OCI-LY3 (cell line): ENCODE data around the gene KIF22.
"Not testable (repeated sequence)": the region's sequence is repeated elsewhere in the genome, so short reads cannot be mapped to it uniquely, and the experiment has no call there.

ENCODE experiments used
- H2AFZ ChIP-seq: fragments of 200-600, 300-600 bp; shearing (Covaris generic); 2 replicates; pipeline ENCODE4 v1.6.0; 2014; ENCODE audit warnings: antibody characterized with exemption, low read depth, low read length
- H3K27ac ChIP-seq: fragments of 200-600, 300-600 bp; sonication (generic); 2 replicates; pipeline ENCODE4 v1.5.1; 2014; ENCODE audit warnings: mild to moderate bottlenecking, low read length, moderate library complexity, mixed read lengths
- H3K27me3 ChIP-seq: fragments of 200-600, 300-600 bp; sonication (generic); 2 replicates; pipeline ENCODE4 v1.6.1; 2014; ENCODE audit warnings: low read depth, low read length, mixed read lengths
- H3K36me3 ChIP-seq: fragments of 200-600, 300-600 bp; sonication (generic); replicated peaks from 2 replicates; pipeline ENCODE3; 2014; ENCODE audit warnings: low read depth, low read length, mixed read lengths
- H3K4me1 ChIP-seq: fragments of 300-600, 200-600 bp; sonication (generic); 2 replicates; pipeline ENCODE4 v1.6.1; 2014; ENCODE audit warnings: low read length, mixed read lengths
- H3K4me2 ChIP-seq: fragments of 200-600, 300-600 bp; sonication (generic); 2 replicates; pipeline ENCODE4 v1.6.1; 2014; ENCODE audit warnings: low read length, mixed read lengths
- H3K4me3 ChIP-seq: fragments of 300-600, 200-600 bp; sonication (generic); 2 replicates; pipeline ENCODE4 v1.5.1; 2014; ENCODE audit warnings: antibody characterized with exemption, mild to moderate bottlenecking, low read length, moderate library complexity
- H3K79me2 ChIP-seq: fragments of 300-600, 200-600 bp; shearing (Covaris generic); 2 replicates; pipeline ENCODE4 v1.6.1; 2014; ENCODE audit warnings: mild to moderate bottlenecking, low read length, mixed read lengths
- H3K9ac ChIP-seq: fragments of 300-600, 200-600 bp; shearing (Covaris generic); 2 replicates; pipeline ENCODE4 v1.6.0; 2014; ENCODE audit warnings: mild to moderate bottlenecking, low read length, moderate library complexity
- H3K9me3 ChIP-seq: fragments of 200-600, 300-600 bp; shearing (Covaris generic); 2 replicates; pipeline ENCODE4 v1.6.1; 2014; ENCODE audit warnings: low read length, mixed read lengths; ENCODE audit not compliant: insufficient read depth
- H4K20me1 ChIP-seq: fragments of 200-600, 300-600 bp; sonication (generic); 2 replicates; pipeline ENCODE4 v1.6.1; 2016; ENCODE audit warnings: low read length, mixed read lengths; ENCODE audit not compliant: insufficient read depth
- CTCF ChIP-seq: fragments of 200-600, 300-600 bp; sonication (generic); IDR thresholded peaks from 2 replicates; pipeline ENCODE4 v1.5.1; 2014; ENCODE audit warnings: antibody characterized with exemption, low read length, low read depth
- EZH2phosphoT487 ChIP-seq: fragments of 200-600 bp; shearing (Covaris generic); IDR thresholded peaks from 2 replicates; pipeline ENCODE4 v1.6.1; 2018; ENCODE audit warnings: antibody characterized with exemption, mixed run types, low read depth

Gene KIF22

GRCh38 chr16:29757950-29758466 is 32.5 kb upstream of the KIF22 start:
- H2AFZ ChIP-seq, result no peak overlapping the region
- no peak overlapping the region for H3K27ac ChIP-seq
- no peak overlapping the region for H3K4me2 ChIP-seq
- peaks cover 9% of the 10 kb centered on the region for H3K4me1 ChIP-seq
- H3K9me3 ChIP-seq, result no peaks in the 10 kb centered on the region
- TF ChIP-seq EZH2phosphoT487 (no peak), CTCF (no peak)
- no peak overlapping the region for H3K4me3 ChIP-seq
- no peak overlapping the region for H3K9ac ChIP-seq
- peaks cover 3% of the 10 kb centered on the region; the same call in 1 of the 2 replicates for H3K27me3 ChIP-seq
- no peaks in the 10 kb centered on the region for H3K79me2 ChIP-seq
- no peaks in the 10 kb centered on the region for H3K36me3 ChIP-seq
- no peaks in the 10 kb centered on the region for H4K20me1 ChIP-seq

- Histone ChIP-seq H3K36me3 (no peaks in the 10 kb centered on the region), H3K4me3 (no peak overlapping the region), H3K4me1 (no peaks in the 10 kb centered on the region), H3K9me3 (no peaks in the 10 kb centered on the region), H4K20me1 (no peaks in the 10 kb centered on the region), H3K4me2 (no peak overlapping the region), H2AFZ (no peak overlapping the region), H3K27ac (no peak overlapping the region), H3K27me3 (peaks cover 8% of the 10 kb centered on the region; the same call in 1 of the 2 replicates), H3K79me2 (no peaks in the 10 kb centered on the region), H3K9ac (no peak overlapping the region)
- TF ChIP-seq CTCF, result no peak
- TF ChIP-seq EZH2phosphoT487, result no peak
These were observed 29.8 kb upstream of the KIF22 start for GRCh38 chr16:29760567-29761279.

GRCh38 chr16:29761280-29761651 is 29.3 kb upstream of the KIF22 start:
- H3K27me3 ChIP-seq, H3K9ac ChIP-seq, H3K36me3 ChIP-seq: not testable (repeated sequence)

GRCh38 chr16:29761882-29762281 is 28.7 kb upstream of the KIF22 start:
- no peak overlapping the region for H3K27ac ChIP-seq
- H2AFZ ChIP-seq, result no peak overlapping the region
- no peak overlapping the region for H3K4me2 ChIP-seq
- H3K9ac ChIP-seq, result no peak overlapping the region
- no peaks in the 10 kb centered on the region for H3K79me2 ChIP-seq
- peaks cover 8% of the 10 kb centered on the region; the same call in 1 of the 2 replicates for H3K27me3 ChIP-seq
- no peak overlapping the region for H3K4me3 ChIP-seq
- TF ChIP-seq EZH2phosphoT487, result no peak
- TF ChIP-seq CTCF, result no peak
- no peaks in the 10 kb centered on the region for H3K4me1 ChIP-seq
- no peaks in the 10 kb centered on the region for H4K20me1 ChIP-seq
- H3K36me3 ChIP-seq, result no peaks in the 10 kb centered on the region
- no peaks in the 10 kb centered on the region for H3K9me3 ChIP-seq

More at GRCh38 chr16:29761280-29761651, 29.3 kb upstream of the KIF22 start:
- not testable (repeated sequence) for H3K4me2 ChIP-seq, H3K4me3 ChIP-seq, H3K4me1 ChIP-seq, H3K9me3 ChIP-seq, H2AFZ ChIP-seq, H3K27ac ChIP-seq, H3K79me2 ChIP-seq, H4K20me1 ChIP-seq
